Activated naive CD8-positive, alpha-beta T cell treated with anti-CD3 and anti-CD28 coated beads, Interleukin-2, amount 50 U/mL, for 24 hours (primary cell): ENCODE measurements around the gene PAM.
A peak's percentile ranks its signal among the peaks of the same experiment; 100 is the strongest.

Source experiments
- ATAC-seq: fragments of 150-1000 bp; cut with Tn5 transposase; one replicate; pipeline ENCODE4 v1.10.0; 2021
- DNase-seq: peaks from one replicate; pipeline ENCODE4 v3.0.0; 2021
- H3K27ac Mint-ChIP-seq: one replicate; pipeline ENCODE4 v1.8.0; 2021; ENCODE audit warnings: mild to moderate bottlenecking, mixed read lengths
- H3K27me3 Mint-ChIP-seq: one replicate; pipeline ENCODE4 v1.8.0; 2021; ENCODE audit warnings: mixed read lengths
- H3K36me3 Mint-ChIP-seq: one replicate; pipeline ENCODE4 v1.8.0; 2021; ENCODE audit warnings: low read depth, mixed read lengths
- H3K4me1 Mint-ChIP-seq: one replicate; pipeline ENCODE4 v1.8.0; 2021; ENCODE audit warnings: mixed read lengths
- H3K4me3 Mint-ChIP-seq: one replicate; pipeline ENCODE4 v1.8.0; 2021; ENCODE audit warnings: mild to moderate bottlenecking, moderate library complexity, mixed read lengths
- H3K9me3 Mint-ChIP-seq: one replicate; pipeline ENCODE4 v1.8.0; 2021; ENCODE audit warnings: mixed read lengths

Gene PAM

DNA sequence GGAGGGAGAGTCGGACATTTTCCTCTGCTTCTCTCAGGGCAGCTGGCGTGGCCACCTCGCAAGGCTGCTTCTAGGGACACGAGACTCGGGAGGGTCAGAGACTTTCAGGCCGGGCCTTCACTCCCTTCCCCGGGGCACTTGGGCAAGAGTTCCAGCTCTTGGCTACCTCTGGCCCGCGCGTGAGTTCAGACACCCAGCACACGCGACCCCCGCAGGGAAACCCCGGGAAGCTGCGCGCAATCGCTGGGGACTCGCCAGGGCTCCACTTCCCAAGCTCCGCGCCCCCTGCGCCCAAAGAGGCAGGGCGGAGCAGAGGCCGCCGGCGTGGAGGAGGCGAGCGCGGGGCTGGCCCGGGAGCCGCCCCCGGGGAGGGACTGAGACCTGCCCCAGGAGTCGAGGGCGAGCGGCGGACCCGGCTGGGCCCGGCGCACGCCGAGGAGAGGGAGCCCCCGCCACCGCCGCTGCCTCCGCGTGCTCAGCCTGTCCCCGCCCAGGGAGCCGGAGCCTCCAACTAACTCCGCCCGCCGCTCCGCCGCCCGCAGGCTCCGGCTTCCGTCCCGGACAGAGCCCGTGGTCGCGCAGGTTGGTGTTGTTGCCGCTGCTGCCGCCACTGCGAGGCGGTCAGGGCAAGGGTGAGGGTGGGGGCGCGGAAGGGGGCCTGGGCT is at the start of gene PAM:
Gene PAM, plus strand, starts transcription at position 539 of the 665 bp plus-strand sequence. CDS start 110,891 bp downstream, outside the sequence.
- H3K4me1 Mint-ChIP-seq: peaks cover 54% of the 10 kb centered on the region
- DNase-seq: peak; percentile 83
- H3K4me3 Mint-ChIP-seq: peak within 1 kb of the TSS; percentile 90
- peaks cover 17% of the 10 kb centered on the region for H3K36me3 Mint-ChIP-seq
- H3K27me3 Mint-ChIP-seq: peaks cover 4% of the 10 kb centered on the region
- ATAC-seq: peak; percentile 79
- no peaks in the 10 kb centered on the region for H3K9me3 Mint-ChIP-seq
- H3K27ac Mint-ChIP-seq: peak within 1 kb of the TSS; percentile 96

DNA sequence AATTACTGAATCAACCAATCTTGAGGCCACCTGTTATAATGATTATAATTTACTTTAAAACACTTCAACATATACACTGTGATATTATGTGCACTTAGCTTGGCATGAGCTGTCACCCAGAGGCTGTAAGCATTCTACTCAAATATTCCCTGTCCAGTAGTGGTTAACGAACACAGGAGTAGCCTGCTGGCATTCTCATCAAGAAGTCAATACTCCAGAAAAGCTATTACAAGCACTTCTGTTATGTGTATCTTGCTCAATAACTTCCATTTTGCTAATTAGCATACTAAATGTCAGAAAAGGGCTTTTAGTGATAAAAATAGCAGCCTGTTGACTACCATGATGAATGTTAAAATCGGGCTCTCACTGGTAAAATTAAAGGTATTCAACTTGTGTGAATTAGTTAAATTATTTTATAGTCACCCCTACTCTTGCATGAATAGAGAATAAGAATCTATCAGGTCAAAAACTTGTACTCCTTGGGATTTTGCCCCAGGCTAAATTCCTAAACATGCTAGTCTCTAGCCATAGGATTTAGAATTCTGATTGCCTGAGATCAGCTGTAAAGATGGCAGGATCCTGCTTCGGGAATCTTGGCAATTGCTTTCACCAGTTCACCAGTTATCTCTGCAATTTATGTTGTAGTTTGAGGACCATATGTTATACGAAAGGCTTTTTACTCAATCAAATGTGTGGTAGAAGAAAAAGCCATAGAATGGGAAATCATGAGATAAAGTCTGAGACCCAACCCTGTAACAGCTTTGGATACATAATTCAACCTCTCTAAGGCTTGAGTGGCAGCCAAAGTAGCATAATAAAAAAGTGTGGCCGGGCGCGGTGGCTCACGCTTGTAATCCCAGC is 43.4 kb upstream of the PAM start:
- Mint-ChIP-seq H3K4me1 (peaks cover 6% of the 10 kb centered on the region), H3K36me3 (no peaks in the 10 kb centered on the region), H3K27me3 (peaks cover 21% of the 10 kb centered on the region), H3K27ac (no peak overlapping the region), H3K4me3 (no peak overlapping the region), H3K9me3 (peaks cover 6% of the 10 kb centered on the region)
- ATAC-seq: no peak
- DNase-seq: no peak

DNA sequence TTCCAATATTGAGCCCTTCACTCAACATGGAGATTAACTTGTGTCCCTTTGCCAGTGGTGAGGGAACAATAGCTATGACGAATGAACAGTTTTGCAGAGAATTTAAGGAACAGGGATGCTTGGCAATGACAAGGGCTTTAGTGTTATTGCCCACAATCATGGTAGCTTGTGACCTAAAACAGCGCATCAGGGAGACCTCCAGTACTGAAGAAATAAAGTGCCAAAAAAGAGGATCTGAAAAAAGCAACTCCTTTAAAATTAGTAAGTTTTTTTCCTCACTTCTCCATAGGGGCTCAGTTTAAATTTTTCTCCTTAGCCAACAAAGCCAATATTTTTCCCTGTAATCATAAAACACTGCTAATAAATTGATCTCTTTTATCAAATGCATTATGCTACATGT is 41.8 kb upstream of the PAM start:
- peaks cover 6% of the 10 kb centered on the region for H3K9me3 Mint-ChIP-seq
- no peak overlapping the region for H3K27ac Mint-ChIP-seq
- peaks cover 6% of the 10 kb centered on the region for H3K4me1 Mint-ChIP-seq
- no peak for ATAC-seq
- peaks cover 27% of the 10 kb centered on the region for H3K27me3 Mint-ChIP-seq
- no peak overlapping the region for H3K4me3 Mint-ChIP-seq
- no peak for DNase-seq
- no peaks in the 10 kb centered on the region for H3K36me3 Mint-ChIP-seq

DNA sequence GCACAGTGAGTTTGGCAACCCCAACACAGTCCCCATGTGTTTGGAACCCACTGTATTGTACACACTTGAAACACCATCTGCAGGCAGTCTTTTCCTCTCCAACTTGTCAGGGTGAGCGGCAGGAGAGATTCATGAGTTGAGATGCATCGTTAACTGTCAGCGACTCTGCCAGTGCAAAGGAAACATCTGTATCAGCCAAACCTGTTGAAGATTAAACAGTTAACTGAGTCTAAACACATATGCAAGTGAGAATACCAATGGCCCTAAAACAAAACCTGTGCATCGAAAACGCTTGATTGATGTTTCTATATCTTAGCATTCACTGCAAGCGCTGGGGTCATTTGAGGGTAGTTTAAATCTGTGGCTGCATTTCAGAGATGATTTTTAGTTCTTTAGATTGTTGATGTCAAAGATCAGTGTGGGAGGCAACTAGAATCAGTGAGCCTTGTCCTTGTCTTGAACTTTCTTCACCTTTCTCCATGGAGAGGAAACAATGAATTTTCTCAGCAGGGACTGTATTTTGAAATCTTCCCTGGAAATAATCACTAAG is 41.3 kb upstream of the PAM start:
- H3K27me3 Mint-ChIP-seq: peaks cover 27% of the 10 kb centered on the region
- ATAC-seq: no peak
- DNase-seq: no peak
- H3K4me3 Mint-ChIP-seq: no peak overlapping the region
- no peak overlapping the region for H3K27ac Mint-ChIP-seq
- no peaks in the 10 kb centered on the region for H3K36me3 Mint-ChIP-seq
- peaks cover 6% of the 10 kb centered on the region for H3K9me3 Mint-ChIP-seq
- H3K4me1 Mint-ChIP-seq: peaks cover 6% of the 10 kb centered on the region

DNA sequence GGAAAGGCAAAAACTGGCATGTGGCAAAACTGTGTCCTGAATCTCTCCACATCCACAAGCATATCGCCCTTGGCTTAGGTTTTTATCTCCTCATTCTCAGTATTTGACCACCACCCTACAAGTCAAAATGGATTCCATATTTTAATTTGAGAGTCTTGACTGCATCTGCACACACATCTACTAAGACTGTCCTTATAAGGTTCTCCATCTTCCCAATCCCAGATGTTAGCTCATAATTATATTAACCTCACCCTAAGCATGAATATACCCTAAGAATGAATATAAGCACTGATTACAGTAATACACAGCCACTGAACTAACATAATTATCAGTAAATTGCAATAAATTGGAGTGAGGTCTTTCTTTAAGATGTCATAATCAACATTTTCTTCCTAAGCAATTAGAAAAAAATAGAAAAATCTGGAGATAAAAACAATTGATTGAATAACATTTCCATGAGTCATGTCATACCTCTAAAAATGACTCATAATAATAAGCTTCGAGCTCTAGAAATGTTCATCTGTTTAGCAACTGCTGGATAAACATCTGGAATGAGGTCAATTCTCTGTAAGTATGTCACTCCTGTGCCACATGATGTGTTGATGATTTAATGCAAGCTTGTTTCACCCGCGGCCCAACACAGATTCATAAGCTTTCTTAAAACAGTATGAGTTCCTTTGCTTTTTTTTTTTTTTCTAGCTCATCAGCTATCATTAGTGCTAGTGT is 39.9 kb upstream of the PAM start:
- no peaks in the 10 kb centered on the region for H3K36me3 Mint-ChIP-seq
- H3K4me1 Mint-ChIP-seq: peaks cover 6% of the 10 kb centered on the region
- DNase-seq: no peak
- no peak overlapping the region for H3K4me3 Mint-ChIP-seq
- ATAC-seq: peak; percentile 28
- H3K9me3 Mint-ChIP-seq: no peaks in the 10 kb centered on the region
- no peak overlapping the region for H3K27ac Mint-ChIP-seq
- H3K27me3 Mint-ChIP-seq: peaks cover 25% of the 10 kb centered on the region

DNA sequence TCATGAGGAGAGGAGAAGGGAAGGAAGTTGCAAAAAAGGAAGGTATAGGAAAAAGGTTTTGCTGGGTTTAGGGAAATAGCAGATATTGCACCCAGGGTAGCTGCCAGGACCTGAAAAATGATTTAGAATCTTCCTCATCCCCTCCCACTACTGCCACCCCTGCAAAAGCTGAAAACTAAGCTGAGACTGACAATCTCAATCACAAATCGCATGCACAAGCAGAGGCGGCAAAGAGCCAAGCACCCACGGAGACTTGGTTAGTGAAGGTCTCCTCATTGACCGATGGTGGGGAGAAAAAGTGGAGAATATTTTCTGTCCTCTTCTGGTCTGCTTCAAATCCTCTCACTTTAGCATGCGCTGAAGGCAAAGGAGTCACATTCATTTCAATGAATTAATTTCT is 39.1 kb upstream of the PAM start:
- DNase-seq (no peak), ATAC-seq (no peak)
- H3K4me3 Mint-ChIP-seq: no peak overlapping the region
- H3K4me1 Mint-ChIP-seq: peaks cover 6% of the 10 kb centered on the region
- no peaks in the 10 kb centered on the region for H3K36me3 Mint-ChIP-seq
- peaks cover 23% of the 10 kb centered on the region for H3K27me3 Mint-ChIP-seq
- no peak overlapping the region for H3K27ac Mint-ChIP-seq
- no peaks in the 10 kb centered on the region for H3K9me3 Mint-ChIP-seq

DNA sequence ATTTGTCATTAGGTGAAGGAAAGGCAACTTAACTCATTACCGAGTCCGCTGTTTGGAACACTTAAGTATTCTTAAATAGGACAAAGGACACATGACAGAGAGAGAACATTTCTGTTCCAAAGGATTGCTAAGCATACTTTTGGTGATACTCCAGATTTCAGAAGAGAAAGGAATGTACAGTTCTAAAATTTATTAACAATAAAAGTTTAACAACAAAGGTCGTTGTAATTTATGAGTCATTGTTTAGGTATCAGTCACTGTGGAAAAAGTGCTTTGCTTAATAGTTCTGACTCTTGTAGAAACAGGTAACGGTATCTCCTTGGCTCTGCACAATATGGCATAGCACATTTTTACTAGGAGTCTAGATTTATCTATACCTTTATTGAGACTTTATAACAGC is 36.3 kb upstream of the PAM start:
- H3K36me3 Mint-ChIP-seq: no peaks in the 10 kb centered on the region
- H3K27me3 Mint-ChIP-seq: peaks cover 32% of the 10 kb centered on the region
- H3K4me3 Mint-ChIP-seq: no peak overlapping the region
- DNase-seq: no peak
- ATAC-seq: no peak
- H3K27ac Mint-ChIP-seq: no peak overlapping the region
- peaks cover 6% of the 10 kb centered on the region for H3K4me1 Mint-ChIP-seq
- peaks cover 9% of the 10 kb centered on the region for H3K9me3 Mint-ChIP-seq

DNA sequence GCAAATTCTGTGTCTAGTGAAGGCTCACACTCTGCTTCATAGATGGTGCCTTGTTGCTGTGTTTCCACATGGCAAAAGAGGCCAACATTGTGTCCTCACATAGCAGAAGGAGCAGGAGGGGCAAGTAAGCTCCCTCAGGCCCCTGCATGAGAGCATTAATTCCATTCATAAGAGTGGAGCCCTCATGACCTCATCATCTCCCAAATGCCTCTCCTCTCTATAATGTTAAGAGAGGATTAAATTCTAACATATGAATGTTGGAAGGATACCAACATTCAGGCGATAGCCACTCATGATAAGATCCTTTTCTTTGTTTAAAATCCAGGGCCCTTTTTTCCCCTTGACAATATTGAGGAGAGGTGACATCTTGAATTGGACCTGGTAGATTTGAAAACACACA is 35.2 kb upstream of the PAM start:
- Mint-ChIP-seq H3K36me3 (no peaks in the 10 kb centered on the region), H3K9me3 (peaks cover 9% of the 10 kb centered on the region), H3K4me3 (no peak overlapping the region), H3K27ac (no peak overlapping the region), H3K4me1 (peaks cover 6% of the 10 kb centered on the region), H3K27me3 (peaks cover 30% of the 10 kb centered on the region)
- no peak for DNase-seq
- ATAC-seq: no peak

DNA sequence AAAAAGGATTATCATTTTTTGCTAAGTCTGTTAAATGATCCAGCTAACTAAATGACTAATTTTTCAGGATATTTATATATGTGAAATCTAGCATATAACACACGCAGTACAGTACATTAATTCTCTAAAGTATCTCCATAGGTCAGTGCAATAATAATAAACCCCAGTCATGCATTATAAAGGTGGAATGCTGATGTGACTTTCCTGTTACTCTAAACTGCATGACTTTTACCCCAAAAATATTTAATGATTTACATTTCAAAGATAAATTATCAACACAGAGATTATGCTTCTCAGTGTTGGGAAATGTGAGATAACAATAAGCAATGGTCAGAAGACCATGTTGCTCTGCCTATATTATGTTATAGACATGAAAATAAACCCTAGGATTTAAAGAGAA is 34.1 kb upstream of the PAM start:
- H3K27me3 Mint-ChIP-seq: peaks cover 25% of the 10 kb centered on the region
- H3K27ac Mint-ChIP-seq: no peak overlapping the region
- H3K9me3 Mint-ChIP-seq: peaks cover 9% of the 10 kb centered on the region
- H3K4me1 Mint-ChIP-seq: no peaks in the 10 kb centered on the region
- no peak for ATAC-seq
- no peak for DNase-seq
- no peak overlapping the region for H3K4me3 Mint-ChIP-seq
- H3K36me3 Mint-ChIP-seq: no peaks in the 10 kb centered on the region

DNA sequence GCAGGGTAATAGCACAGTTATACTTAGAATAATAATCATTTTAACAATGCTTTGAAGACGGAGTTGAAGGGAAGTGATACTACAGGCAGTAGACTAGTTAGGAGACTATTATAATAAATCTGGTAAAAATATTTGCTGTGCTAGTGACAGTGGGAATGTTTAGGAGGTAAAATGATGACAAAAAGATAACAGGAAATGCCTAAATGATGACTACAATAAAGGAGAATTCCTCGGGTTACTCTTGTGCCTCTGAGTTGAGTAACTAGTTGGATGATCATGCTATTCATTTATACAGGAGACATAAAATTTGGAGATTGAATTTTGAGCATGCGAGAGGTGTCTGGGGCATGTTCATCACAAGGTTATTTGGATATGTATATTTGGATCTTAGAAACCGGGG is 32.2 kb upstream of the PAM start:
- no peak for ATAC-seq

DNA sequence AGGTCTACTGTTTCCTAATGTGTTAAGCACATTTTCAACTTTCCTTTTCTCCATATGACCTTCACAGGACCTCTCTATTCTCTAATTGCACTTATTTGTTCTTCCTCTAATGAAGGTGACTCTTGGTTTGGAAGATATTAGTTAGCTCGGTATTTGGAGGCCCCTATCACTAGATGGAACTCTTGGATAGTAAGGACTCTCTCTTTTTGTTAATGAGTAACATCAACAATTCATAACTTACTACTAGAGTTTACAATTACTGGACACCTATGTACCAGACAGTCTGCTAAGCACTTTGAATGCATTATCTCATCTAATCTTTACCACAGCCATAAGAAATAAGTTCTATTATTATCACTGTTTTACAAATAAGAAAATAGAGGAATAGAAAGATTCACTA is 23.4 kb upstream of the PAM start:
- H3K27me3 Mint-ChIP-seq: peaks cover 13% of the 10 kb centered on the region
- H3K27ac Mint-ChIP-seq: no peak overlapping the region
- no peaks in the 10 kb centered on the region for H3K36me3 Mint-ChIP-seq
- no peak for DNase-seq
- no peaks in the 10 kb centered on the region for H3K4me1 Mint-ChIP-seq
- H3K9me3 Mint-ChIP-seq: no peaks in the 10 kb centered on the region
- H3K4me3 Mint-ChIP-seq: no peak overlapping the region
- no peak for ATAC-seq

More for the DNA sequence above, 32.2 kb upstream of the PAM start:
- no peak for DNase-seq
- H3K4me3 Mint-ChIP-seq: no peak overlapping the region
- H3K27ac Mint-ChIP-seq: no peak overlapping the region
- peaks cover 9% of the 10 kb centered on the region for H3K9me3 Mint-ChIP-seq
- H3K4me1 Mint-ChIP-seq: no peaks in the 10 kb centered on the region
- H3K27me3 Mint-ChIP-seq: peaks cover 22% of the 10 kb centered on the region
- no peaks in the 10 kb centered on the region for H3K36me3 Mint-ChIP-seq

DNA sequence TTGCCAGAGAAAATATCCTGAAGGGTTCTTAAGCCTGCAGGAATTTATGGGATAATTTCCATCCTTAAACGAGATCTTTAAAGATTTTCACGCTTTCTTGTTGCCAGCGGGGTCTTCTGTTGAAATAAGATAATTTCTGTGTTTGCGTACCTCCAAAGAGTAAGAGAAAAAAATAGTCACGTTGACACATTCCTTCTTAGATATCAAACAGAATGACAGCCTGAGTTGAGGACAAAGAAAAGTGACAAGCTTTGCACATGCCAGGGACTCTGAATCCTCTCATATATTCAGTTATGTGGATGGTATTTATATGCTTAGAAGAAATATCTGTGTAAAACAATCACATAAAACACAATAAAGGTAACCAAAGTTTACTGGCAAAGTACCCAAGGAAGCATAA is 21.6 kb upstream of the PAM start:
- H3K4me1 Mint-ChIP-seq: no peaks in the 10 kb centered on the region

DNA sequence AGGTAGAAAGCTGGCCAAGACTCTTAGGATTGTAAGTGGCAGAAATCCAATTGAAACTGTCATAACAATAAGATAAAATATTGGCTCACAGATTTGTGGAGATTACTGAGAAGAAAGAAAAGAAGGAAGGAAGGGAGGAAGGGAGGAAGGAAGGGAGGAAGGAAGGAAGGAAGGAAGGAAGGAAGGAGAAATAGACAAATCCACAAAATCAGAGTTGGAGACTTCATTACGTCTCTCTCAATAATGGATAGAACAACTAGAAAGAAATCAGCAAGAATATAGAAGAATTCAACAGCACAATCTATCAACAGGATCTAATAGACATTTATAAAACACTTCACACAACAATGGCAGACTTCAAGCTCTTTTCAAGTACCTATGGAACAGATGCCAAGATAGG is 17.9 kb upstream of the PAM start:
- no peak for DNase-seq
- ATAC-seq: no peak
- no peaks in the 10 kb centered on the region for H3K4me1 Mint-ChIP-seq
- H3K9me3 Mint-ChIP-seq: no peaks in the 10 kb centered on the region
- peaks cover 13% of the 10 kb centered on the region for H3K27me3 Mint-ChIP-seq
- no peak overlapping the region for H3K4me3 Mint-ChIP-seq
- H3K36me3 Mint-ChIP-seq: no peaks in the 10 kb centered on the region
- H3K27ac Mint-ChIP-seq: no peak overlapping the region

More for the DNA sequence above, 21.6 kb upstream of the PAM start:
- Mint-ChIP-seq H3K9me3 (no peaks in the 10 kb centered on the region), H3K36me3 (no peaks in the 10 kb centered on the region), H3K27ac (no peak overlapping the region), H3K4me3 (no peak overlapping the region), H3K27me3 (peaks cover 17% of the 10 kb centered on the region)
- ATAC-seq (no peak), DNase-seq (no peak)

DNA sequence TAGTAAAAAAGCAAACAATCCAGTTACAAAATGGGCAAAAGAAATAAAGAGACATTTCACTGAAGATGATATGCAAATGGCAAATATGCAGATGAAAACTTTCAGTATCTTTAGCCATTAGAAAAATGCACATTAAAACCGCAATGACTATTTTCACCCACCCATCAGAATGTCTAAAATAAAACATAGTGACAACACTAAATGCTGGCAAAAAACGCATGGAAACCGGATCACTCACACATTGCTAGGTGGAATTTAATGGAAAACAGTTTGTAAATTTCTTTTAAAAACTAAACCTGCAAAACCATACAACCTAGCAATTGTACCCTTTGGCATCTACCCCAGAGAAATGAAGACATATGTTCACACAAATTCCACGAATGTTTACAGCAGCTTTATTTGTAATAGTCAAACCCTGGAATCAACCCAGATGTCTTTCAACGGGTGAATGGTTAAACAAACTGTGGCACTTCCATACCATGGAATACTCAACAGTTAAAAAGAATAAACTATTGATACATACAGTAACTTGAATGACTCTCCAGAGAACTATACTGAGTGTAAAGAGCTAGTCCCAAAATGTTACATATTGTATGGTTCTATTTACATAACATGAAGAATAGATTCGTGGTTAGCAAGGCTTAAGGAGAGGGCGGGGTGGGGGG is 17.2 kb upstream of the PAM start:
- Mint-ChIP-seq H3K27ac (no peak overlapping the region), H3K4me3 (no peak overlapping the region), H3K9me3 (no peaks in the 10 kb centered on the region), H3K27me3 (peaks cover 13% of the 10 kb centered on the region), H3K4me1 (no peaks in the 10 kb centered on the region), H3K36me3 (no peaks in the 10 kb centered on the region)
- DNase-seq (no peak), ATAC-seq (no peak)
